Hematopoietic multipotent progenitor cell treated with erythropoietin and hydrocortisone succinate and interleukin-3 and kit ligand, for 8 days (in vitro differentiated cells): ENCODE results near the gene MAN2A2.

Source experiments
- DNase-seq: peaks from one replicate; pipeline ENCODE4 v3.0.0-alpha.2; 2015

MAN2A2 gene

DNA sequence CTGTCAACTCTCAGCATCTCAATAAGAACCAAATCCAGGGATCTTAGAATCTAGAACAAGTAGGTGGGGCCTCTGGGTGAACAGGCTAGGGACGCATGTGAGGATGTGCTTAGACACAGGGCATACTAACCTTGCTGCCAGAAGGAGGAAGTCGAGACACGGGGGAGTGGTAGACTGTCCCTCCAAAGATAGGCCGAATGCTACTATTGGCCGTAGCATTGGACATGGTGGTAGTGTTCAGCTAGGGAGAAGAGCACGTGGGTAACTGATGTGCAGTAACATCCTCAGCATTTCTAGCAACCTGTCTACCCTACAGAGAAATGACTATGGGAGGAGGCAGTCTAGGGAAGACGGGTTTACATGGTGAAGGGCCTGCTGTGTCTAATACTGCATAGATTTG lies 67.2 kb downstream of the MAN2A2 start:
- DNase-seq: no peak

DNA sequence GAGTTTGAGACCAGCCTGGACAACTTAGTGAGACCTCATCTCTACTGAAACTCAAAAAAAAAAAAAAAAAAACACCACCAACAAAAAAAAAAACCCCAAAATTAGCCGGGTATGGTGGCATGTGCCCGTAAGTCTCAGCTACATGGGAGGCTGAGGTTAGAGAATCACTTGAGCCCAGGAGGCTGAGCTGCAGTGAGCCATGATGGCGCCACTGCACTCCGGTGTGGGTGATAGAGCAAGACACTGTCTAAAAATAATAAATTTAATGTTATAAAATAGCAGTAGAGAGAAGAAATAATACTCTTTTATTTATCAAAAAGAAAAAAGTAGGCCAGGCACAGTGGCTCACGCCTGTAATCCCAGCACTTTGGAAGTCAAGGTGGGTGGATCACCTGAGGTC lies 69.0 kb downstream of the MAN2A2 start:
- no peak for DNase-seq
